Effector memory CD8-positive, alpha-beta T cell (primary cell): ENCODE results near the gene PBX1.

Experiments used
- ATAC-seq: fragments of 150-1000 bp; cut with Tn5 transposase; replicated peaks from 2 replicates; pipeline ENCODE4 v1.10.0; 2021; ENCODE audit warnings: mild to moderate bottlenecking, moderate library complexity
- DNase-seq, 3 experiments: peaks; one replicate each; pipeline ENCODE4 v3.0.0; 2021
- H3K27ac Mint-ChIP-seq, 2 donors: one replicate each; pipeline ENCODE4 v1.8.0; 2022; ENCODE audit warnings: mild to moderate bottlenecking in 2 of 2, mixed read lengths in 2 of 2, moderate library complexity in 2 of 2
- H3K27me3 Mint-ChIP-seq, 2 donors: one replicate each; pipeline ENCODE4 v1.8.0; 2022; ENCODE audit warnings: mixed read lengths in 2 of 2
- H3K36me3 Mint-ChIP-seq: one replicate; pipeline ENCODE4 v1.8.0; 2022; ENCODE audit warnings: mild to moderate bottlenecking, moderate library complexity, mixed read lengths; ENCODE audit not compliant: insufficient read depth
- H3K4me1 Mint-ChIP-seq, 2 donors: one replicate each; pipeline ENCODE4 v1.8.0; 2022; ENCODE audit warnings: low read depth in 2 of 2, mixed read lengths in 2 of 2
- H3K4me3 Mint-ChIP-seq, 2 donors: one replicate each; pipeline ENCODE4 v1.8.0; 2022; ENCODE audit warnings: mild to moderate bottlenecking in 2 of 2, mixed read lengths in 2 of 2, moderate library complexity in 2 of 2
- H3K9me3 Mint-ChIP-seq, 2 donors: one replicate each; pipeline ENCODE4 v1.8.0; 2022; ENCODE audit warnings: mixed read lengths in 2 of 2

Gene PBX1

DNA sequence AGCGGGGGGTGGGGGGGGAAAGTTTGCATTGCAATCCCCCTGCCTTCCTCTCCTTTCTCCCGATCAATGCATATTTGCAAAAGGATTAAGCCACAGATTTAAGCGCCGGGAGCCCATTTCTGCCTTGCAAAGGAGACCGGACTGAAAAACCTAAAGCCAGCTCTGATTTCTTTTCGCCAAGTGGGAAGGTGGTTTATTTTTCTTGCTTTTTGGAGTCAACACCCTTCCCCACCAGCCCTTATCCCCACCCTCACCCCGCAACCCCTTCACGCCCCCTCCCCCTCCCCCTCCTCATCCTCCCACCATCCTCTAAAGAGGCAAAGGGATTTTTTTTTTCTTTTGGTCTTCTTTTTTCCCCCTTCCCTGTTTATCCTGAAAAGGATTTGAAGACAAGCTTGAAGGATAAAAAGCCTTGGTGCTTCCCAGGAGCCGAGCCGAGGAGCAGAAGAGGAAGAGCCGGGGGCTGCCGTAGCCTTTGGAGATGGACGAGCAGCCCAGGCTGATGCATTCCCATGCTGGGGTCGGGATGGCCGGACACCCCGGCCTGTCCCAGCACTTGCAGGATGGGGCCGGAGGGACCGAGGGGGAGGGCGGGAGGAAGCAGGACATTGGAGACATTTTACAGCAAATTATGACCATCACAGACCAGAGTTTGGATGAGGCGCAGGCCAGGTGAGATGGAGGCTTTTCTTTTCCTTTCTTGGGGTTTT lies 513 bp downstream of the PBX1 start:
- H3K36me3 Mint-ChIP-seq: no peaks in the 10 kb centered on the region
- DNase-seq (no peak), ATAC-seq (no peak)
- no peaks in the 10 kb centered on the region for H3K9me3 Mint-ChIP-seq
- peak overlapping the region; percentile 71 to 72 for H3K4me3 Mint-ChIP-seq
- peaks cover 2 to 7% of the 10 kb centered on the region in 2 donors for H3K4me1 Mint-ChIP-seq
- H3K27me3 Mint-ChIP-seq: peaks cover 11 to 12% of the 10 kb centered on the region in 2 donors
- H3K27ac Mint-ChIP-seq: no peak overlapping the region

DNA sequence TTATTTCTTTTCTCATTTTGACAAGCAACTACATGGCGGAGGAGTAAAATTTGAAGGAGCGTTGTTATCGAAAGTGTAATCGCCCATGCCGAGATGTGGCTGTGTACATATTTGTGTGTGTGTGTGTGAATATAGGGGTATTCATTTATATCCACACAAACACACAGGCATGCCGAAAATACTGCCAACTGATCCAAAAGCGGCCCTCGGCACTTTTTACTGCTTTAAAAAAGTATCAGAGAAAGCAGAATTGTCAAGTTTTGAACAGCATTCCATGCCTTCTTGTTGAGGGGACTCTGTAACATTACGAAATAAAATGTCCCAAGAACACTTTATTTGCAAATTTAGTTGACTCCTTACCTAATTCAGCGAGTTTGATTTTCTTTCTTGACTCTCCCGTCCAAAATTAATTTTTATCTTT lies 1.1 kb downstream of the PBX1 start:
- no peak overlapping the region for H3K27ac Mint-ChIP-seq
- peaks cover 2 to 7% of the 10 kb centered on the region in 2 donors for H3K4me1 Mint-ChIP-seq
- H3K27me3 Mint-ChIP-seq: peaks cover 11 to 12% of the 10 kb centered on the region in 2 donors

GRCh38 chr1:164560556-164560955 lies 1.6 kb downstream of the PBX1 start:
- Mint-ChIP-seq H3K4me3 (peak overlapping the region; percentile 29 to 71), H3K36me3 (no peaks in the 10 kb centered on the region), H3K27me3 (peaks cover 11 to 12% of the 10 kb centered on the region in 2 donors), H3K27ac (no peak overlapping the region), H3K4me1 (peaks cover 2 to 7% of the 10 kb centered on the region in 2 donors), H3K9me3 (no peaks in the 10 kb centered on the region)
- DNase-seq: no peak
- no peak for ATAC-seq

More for the DNA sequence above, 1.1 kb downstream of the PBX1 start:
- ATAC-seq: no peak
- H3K36me3 Mint-ChIP-seq: no peaks in the 10 kb centered on the region
- H3K9me3 Mint-ChIP-seq: no peaks in the 10 kb centered on the region
- H3K4me3 Mint-ChIP-seq: peak overlapping the region; percentile 71 to 72
- no peak for DNase-seq

GRCh38 chr1:164561007-164561406 lies 2.0 kb downstream of the PBX1 start:
- H3K36me3 Mint-ChIP-seq: no peaks in the 10 kb centered on the region
- H3K9me3 Mint-ChIP-seq: no peaks in the 10 kb centered on the region
- no peak overlapping the region for H3K4me3 Mint-ChIP-seq
- ATAC-seq (no peak), DNase-seq (no peak)
- H3K4me1 Mint-ChIP-seq: peaks cover 2 to 7% of the 10 kb centered on the region in 2 donors
- H3K27me3 Mint-ChIP-seq: peaks cover 11 to 12% of the 10 kb centered on the region in 2 donors
- H3K27ac Mint-ChIP-seq: no peak overlapping the region

DNA sequence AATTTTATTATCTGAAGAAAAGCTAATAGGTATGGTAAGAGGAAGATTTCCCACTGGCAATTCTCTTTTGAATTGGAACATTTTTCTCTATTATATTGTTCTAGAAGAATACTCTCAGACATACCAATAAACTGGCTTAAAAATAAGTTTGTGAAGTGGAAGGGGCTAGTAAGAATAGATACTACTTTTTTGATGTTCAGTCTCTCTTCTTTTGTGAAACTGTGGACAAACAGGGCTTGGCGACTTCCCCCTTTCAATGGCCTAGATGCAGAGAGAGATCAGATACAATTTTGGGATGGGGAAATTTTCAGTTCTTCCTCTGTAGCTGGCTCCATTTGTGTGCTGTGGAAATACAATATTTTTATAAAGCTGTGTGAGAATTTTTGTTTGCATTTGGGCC lies 2.5 kb downstream of the PBX1 start:
- no peak for DNase-seq
- ATAC-seq: no peak
- Mint-ChIP-seq H3K9me3 (no peaks in the 10 kb centered on the region), H3K27me3 (peaks cover 11 to 12% of the 10 kb centered on the region in 2 donors), H3K4me1 (peaks cover 2 to 7% of the 10 kb centered on the region in 2 donors), H3K4me3 (no peak overlapping the region), H3K36me3 (no peaks in the 10 kb centered on the region), H3K27ac (no peak overlapping the region)

DNA sequence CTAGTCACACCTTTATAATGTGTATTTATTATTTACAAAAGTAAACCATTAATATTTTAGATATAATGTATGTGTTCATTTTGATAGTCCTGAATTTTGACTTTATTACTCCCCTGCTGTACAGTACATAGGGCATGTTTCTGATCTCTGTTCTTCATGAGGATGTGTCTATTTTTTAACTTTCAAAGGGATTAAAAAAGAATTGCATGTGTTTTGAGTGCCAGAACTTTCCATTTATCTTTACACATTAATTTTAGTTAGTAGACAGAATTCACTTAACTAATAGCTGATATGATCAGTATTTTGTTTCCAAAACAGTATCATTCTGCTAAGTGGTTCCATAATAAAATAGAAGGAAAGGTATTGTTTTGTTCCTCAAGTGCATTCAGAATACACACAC lies 3.1 kb downstream of the PBX1 start:
- H3K27ac Mint-ChIP-seq: no peak overlapping the region
- no peak overlapping the region for H3K4me3 Mint-ChIP-seq
- peaks cover 2 to 7% of the 10 kb centered on the region in 2 donors for H3K4me1 Mint-ChIP-seq
- H3K27me3 Mint-ChIP-seq: peaks cover 11 to 12% of the 10 kb centered on the region in 2 donors
- ATAC-seq: no peak
- no peak for DNase-seq
- H3K9me3 Mint-ChIP-seq: no peaks in the 10 kb centered on the region
- no peaks in the 10 kb centered on the region for H3K36me3 Mint-ChIP-seq

- peaks cover 11 to 12% of the 10 kb centered on the region in 2 donors for H3K27me3 Mint-ChIP-seq
- no peaks in the 10 kb centered on the region for H3K9me3 Mint-ChIP-seq
- DNase-seq: no peak
- no peak overlapping the region for H3K4me3 Mint-ChIP-seq
- no peaks in the 10 kb centered on the region for H3K36me3 Mint-ChIP-seq
- no peak overlapping the region for H3K27ac Mint-ChIP-seq
- ATAC-seq: no peak
- peaks cover 2 to 7% of the 10 kb centered on the region in 2 donors for H3K4me1 Mint-ChIP-seq
Observed at GRCh38 chr1:164562511-164562910, 3.5 kb downstream of the PBX1 start.

DNA sequence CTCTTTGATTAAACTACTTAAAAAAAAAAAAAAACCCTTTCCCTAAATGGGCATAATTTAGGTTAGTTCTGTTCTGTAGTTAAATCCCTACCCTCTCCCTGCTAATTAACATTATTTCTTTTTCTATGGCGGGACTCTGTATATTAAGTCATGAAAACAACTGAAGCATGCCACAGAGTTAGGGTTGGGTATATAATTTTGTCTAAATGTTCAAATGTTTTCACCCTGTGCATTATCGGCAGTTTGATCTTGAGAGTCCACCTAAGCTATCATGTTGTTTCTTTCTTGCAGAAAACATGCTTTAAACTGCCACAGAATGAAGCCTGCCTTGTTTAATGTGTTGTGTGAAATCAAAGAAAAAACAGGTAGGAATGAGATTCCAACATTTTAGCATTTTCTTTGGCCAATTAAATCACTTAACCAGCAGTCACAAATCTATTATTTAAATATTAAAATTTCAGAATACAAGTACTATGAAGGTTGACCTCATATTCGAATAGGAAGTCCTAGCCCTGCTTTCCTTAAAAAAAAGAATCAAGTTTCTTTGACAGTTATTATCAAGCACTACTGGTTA lies 4.0 kb downstream of the PBX1 start:
- H3K9me3 Mint-ChIP-seq: no peaks in the 10 kb centered on the region
- peaks cover 2 to 7% of the 10 kb centered on the region in 2 donors for H3K4me1 Mint-ChIP-seq
- no peaks in the 10 kb centered on the region for H3K36me3 Mint-ChIP-seq
- no peak overlapping the region for H3K27ac Mint-ChIP-seq
- H3K4me3 Mint-ChIP-seq: no peak overlapping the region
- H3K27me3 Mint-ChIP-seq: peaks cover 11 to 12% of the 10 kb centered on the region in 2 donors
- DNase-seq (no peak), ATAC-seq (no peak)

GRCh38 chr1:164563721-164564360 lies 4.9 kb downstream of the PBX1 start:
- DNase-seq (no peak), ATAC-seq (no peak)
- Mint-ChIP-seq H3K36me3 (no peaks in the 10 kb centered on the region), H3K4me3 (no peak overlapping the region), H3K4me1 (peaks cover 2 to 7% of the 10 kb centered on the region in 2 donors), H3K27ac (no peak overlapping the region), H3K9me3 (no peaks in the 10 kb centered on the region), H3K27me3 (peaks cover 11 to 12% of the 10 kb centered on the region in 2 donors)

DNA sequence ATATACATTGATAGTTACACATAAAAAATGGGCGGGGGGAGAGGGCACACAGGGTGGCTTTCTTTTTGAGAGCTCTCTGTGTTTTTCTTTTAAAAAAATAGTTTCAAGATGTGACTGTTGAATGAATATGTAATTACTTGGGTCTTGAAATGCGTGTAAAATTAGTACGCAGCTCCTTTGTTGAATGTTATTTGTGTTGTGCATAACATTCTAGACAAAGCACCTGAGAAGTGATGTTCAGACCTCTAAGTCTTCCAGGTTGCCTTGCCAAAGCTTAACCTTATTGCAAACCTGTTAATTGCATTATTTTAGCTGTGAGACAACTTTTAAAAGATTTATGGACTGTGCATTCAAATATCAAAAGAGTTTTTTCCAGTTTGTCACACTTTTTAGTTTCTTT lies 5.4 kb downstream of the PBX1 start:
- no peaks in the 10 kb centered on the region for H3K36me3 Mint-ChIP-seq
- no peak for DNase-seq
- no peak overlapping the region for H3K4me3 Mint-ChIP-seq
- H3K9me3 Mint-ChIP-seq: no peaks in the 10 kb centered on the region
- peaks cover 11 to 12% of the 10 kb centered on the region in 2 donors for H3K27me3 Mint-ChIP-seq
- no peak overlapping the region for H3K27ac Mint-ChIP-seq
- ATAC-seq: no peak
- H3K4me1 Mint-ChIP-seq: peaks cover 2 to 7% of the 10 kb centered on the region in 2 donors

DNA sequence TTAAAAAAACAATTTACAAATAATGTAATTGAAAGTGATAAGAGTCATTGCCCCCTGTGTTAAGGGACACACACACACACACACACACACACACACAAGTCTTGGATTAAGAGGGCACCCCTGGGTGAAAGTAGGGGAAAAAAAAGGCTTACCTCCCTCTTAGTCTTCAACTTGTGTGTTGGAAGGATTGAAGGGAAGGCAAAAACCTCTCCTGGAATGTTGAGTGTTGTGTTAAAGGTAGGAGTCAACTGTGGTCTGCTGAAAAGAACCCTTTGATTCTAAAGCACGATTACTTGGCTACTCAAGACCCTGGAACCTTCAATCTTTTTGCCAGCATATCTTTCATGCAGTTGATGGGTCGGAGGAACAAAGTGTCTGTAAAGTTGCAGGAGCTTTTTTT lies 6.4 kb downstream of the PBX1 start:
- Mint-ChIP-seq H3K27me3 (peaks cover 4 to 12% of the 10 kb centered on the region in 2 donors), H3K9me3 (no peaks in the 10 kb centered on the region), H3K4me1 (peaks cover 0 to 2% of the 10 kb centered on the region in 2 donors), H3K4me3 (no peak overlapping the region), H3K27ac (no peak overlapping the region), H3K36me3 (peaks cover 1% of the 10 kb centered on the region)
- ATAC-seq: no peak
- no peak for DNase-seq

GRCh38 chr1:164567774-164568173 lies 8.8 kb downstream of the PBX1 start:
- Mint-ChIP-seq H3K27ac (no peak overlapping the region), H3K9me3 (peaks cover 0 to 3% of the 10 kb centered on the region in 2 donors), H3K27me3 (no peaks in the 10 kb centered on the region), H3K36me3 (peaks cover 2% of the 10 kb centered on the region), H3K4me3 (no peak overlapping the region), H3K4me1 (no peaks in the 10 kb centered on the region)
- DNase-seq (no peak), ATAC-seq (no peak)

- no peaks in the 10 kb centered on the region for H3K4me1 Mint-ChIP-seq
- H3K36me3 Mint-ChIP-seq: peaks cover 2% of the 10 kb centered on the region
- no peak overlapping the region for H3K4me3 Mint-ChIP-seq
- no peaks in the 10 kb centered on the region for H3K27me3 Mint-ChIP-seq
- no peak overlapping the region for H3K27ac Mint-ChIP-seq
- peaks cover 0 to 3% of the 10 kb centered on the region in 2 donors for H3K9me3 Mint-ChIP-seq
- ATAC-seq (no peak), DNase-seq (no peak)
Observed at GRCh38 chr1:164569241-164569640, 10.3 kb downstream of the PBX1 start.

DNA sequence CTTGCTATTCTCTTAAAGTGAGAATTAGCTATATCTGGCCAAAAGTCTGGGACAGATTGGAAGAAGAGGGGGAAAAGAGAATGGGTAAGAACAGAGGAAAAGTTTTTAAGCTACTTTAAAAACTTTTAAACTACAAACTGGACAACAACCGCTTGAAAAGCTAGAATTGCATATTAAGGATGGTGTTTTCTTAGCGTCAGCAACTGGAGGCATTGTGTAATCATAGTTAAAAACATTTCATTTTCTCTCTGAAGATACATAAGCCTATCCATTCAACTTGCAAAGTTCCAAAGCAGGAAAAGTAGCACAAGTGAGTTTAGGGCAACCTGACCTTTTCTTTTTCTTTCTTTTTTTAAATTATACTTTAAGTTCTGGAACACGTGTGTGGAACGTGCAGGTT lies 10.9 kb downstream of the PBX1 start:
- no peak overlapping the region for H3K27ac Mint-ChIP-seq
- no peak for ATAC-seq
- DNase-seq: no peak
- H3K4me3 Mint-ChIP-seq: no peak overlapping the region
- no peaks in the 10 kb centered on the region for H3K4me1 Mint-ChIP-seq
- peaks cover 2% of the 10 kb centered on the region for H3K36me3 Mint-ChIP-seq
- no peaks in the 10 kb centered on the region for H3K27me3 Mint-ChIP-seq
- H3K9me3 Mint-ChIP-seq: peaks cover 0 to 3% of the 10 kb centered on the region in 2 donors
